Endothelial cell of umbilical vein (primary cell): ENCODE results near the gene FBN2.

Experiments used
- CTCF ChIP-seq, 2 donors: IDR thresholded peaks; 1 replicate in 1 of 2; 2 replicates in 1 of 2; pipeline ENCODE4 v1.5.1; 2011; ENCODE audit warnings: low read length in 2 of 2, mild to moderate bottlenecking in 2 of 2, moderate library complexity in 2 of 2, control low read depth in 1 of 2, inconsistent platforms in 1 of 2, low read depth in 1 of 2; ENCODE audit not compliant: insufficient read depth in 1 of 2; ENCODE audit errors: extremely low read depth in 1 of 2
- GATA2 ChIP-seq: IDR thresholded peaks from 2 replicates; pipeline ENCODE4 v1.7.0; 2011; ENCODE audit warnings: low read depth, mild to moderate bottlenecking, moderate library complexity, mixed read lengths, low read length; ENCODE audit not compliant: insufficient read length, insufficient read depth
- MAX ChIP-seq: IDR thresholded peaks from 2 replicates; pipeline ENCODE4 v1.6.1; 2011; ENCODE audit not compliant: insufficient read depth, insufficient read length
- POLR2A ChIP-seq: IDR thresholded peaks from 2 replicates; pipeline ENCODE4 v1.6.1; 2012; ENCODE audit warnings: low read depth, mild to moderate bottlenecking, control low read depth, low read length

- no peak for TF ChIP-seq GATA2
- TF ChIP-seq CTCF (IDR thresholded peaks at IDR 0.05; ENCODE audit: extremely low read depth in 1 of 2, insufficient read depth in 1 of 2, low read depth in 1 of 2, low read length in 2 of 2), result no peak
- no peak for TF ChIP-seq MAX
- no peak for TF ChIP-seq POLR2A
Observed at GRCh38 chr5:128494516-128494915, 43.5 kb downstream of the FBN2 start.
